ENCODE results near the gene TNIK. TPM values are rescaled to one million over a fixed set of nuclear protein-coding genes. Genes with fewer than 3 reads are reported as not detected.

Gene TNIK
- polyA plus RNA-seq, 1 of the 3 experiments (the other 2 are of a cell fraction): 19.4 TPM

- Histone ChIP-seq H3K9me2 (no peaks in the 10 kb centered on the region; the same call in 1 of the 2 replicates), H3K4me3 (ENCODE audit: low read depth in 2 of 2, low read length in 1 of 2) (no peak overlapping the region), H4K20me1 (ENCODE audit: insufficient read depth) (no peaks in the 10 kb centered on the region), H3K79me2 (ENCODE audit: insufficient read depth) (no peaks in the 10 kb centered on the region; the same call in 1 of the 2 replicates), H3K27ac (ENCODE audit: low read depth in 2 of 2, low read length in 1 of 2) (no peak overlapping the region), H3K4me1 (ENCODE audit: control insufficient read depth in 1 of 2, insufficient read depth in 2 of 2, low read depth in 1 of 2, low read length in 1 of 2) (peaks cover under 1 to 8% of the 10 kb centered on the region in 2 experiments; a peak in 3 of 4 replicates), H3K36me3 (replicated peaks in 1 of 2; ENCODE audit: control insufficient read depth in 1 of 2, insufficient read depth in 2 of 2, low read length in 1 of 2) (peaks cover 0 to 9% of the 10 kb centered on the region in 2 experiments), H3K27me3 (ENCODE audit: insufficient read depth) (no peaks in the 10 kb centered on the region), H2AFZ (ENCODE audit: low read depth) (no peak overlapping the region), H3K9ac (no peak overlapping the region), H3K9me3 (no peaks in the 10 kb centered on the region), H3K4me2 (no peak overlapping the region), H3F3A (replicated peaks; ENCODE audit: insufficient read depth) (peaks cover 15% of the 10 kb centered on the region)
- ChIA-PET CTCF (interaction anchor here (0.8 kb wide), 1 partner anchor 17 kb away, joined by 3 read pairs; no protein-coding TSS in a partner anchor), POLR2A (no interaction called here)
- TF ChIP-seq EZH2phosphoT487 (IDR thresholded peaks at IDR 0.05; ENCODE audit: borderline replicate concordance, low read depth) (no peak), MAX (IDR thresholded peaks at IDR 0.05; ENCODE audit: low read depth) (no peak), EP300 (IDR thresholded peaks at IDR 0.05; ENCODE audit: borderline replicate concordance in 1 of 2, low read depth in 1 of 2, low read length in 1 of 2) (no peak), GABPA (IDR thresholded peaks at IDR 0.05; ENCODE audit: low read depth) (no peak), FOXJ3 (CRISPR knock-in tag; IDR thresholded peaks at IDR 0.05) (no peak), MEF2A (IDR thresholded peaks at IDR 0.05; ENCODE audit: borderline replicate concordance, low read depth) (no peak), RXRA (IDR thresholded peaks at IDR 0.05; ENCODE audit: borderline replicate concordance, low read depth) (no peak), TAF1 (IDR thresholded peaks at IDR 0.05; ENCODE audit: borderline replicate concordance, low read depth, low read length) (no peak), RFX5 (IDR thresholded peaks at IDR 0.05; ENCODE audit: low read length) (no peak), POLR2AphosphoS5 (IDR thresholded peaks at IDR 0.05; ENCODE audit: low read depth, low read length) (no peak), FOSL2 (IDR thresholded peaks at IDR 0.05; ENCODE audit: borderline replicate concordance, low read depth) (no peak)
- DNase-seq: no peak
- 95% methylated on average over 3 of the region's 3 CpGs for WGBS (ENCODE audit: low lambda C conversion rate)
Measured at GRCh38 chr3:171199473-171199829, 260.8 kb downstream of the TNIK start.

GRCh38 chr3:171198781-171199472, 261.3 kb downstream of the TNIK start:
- Histone ChIP-seq H3K36me3 (replicated peaks in 1 of 2; ENCODE audit: control insufficient read depth in 1 of 2, insufficient read depth in 2 of 2, low read length in 1 of 2) (peaks cover 0 to 8% of the 10 kb centered on the region in 2 experiments), H3K4me3 (ENCODE audit: low read depth in 2 of 2, low read length in 1 of 2) (no peak overlapping the region), H3K4me1 (ENCODE audit: control insufficient read depth in 1 of 2, insufficient read depth in 2 of 2, low read depth in 1 of 2, low read length in 1 of 2) (peaks cover 5 to 8% of the 10 kb centered on the region in 2 experiments; a peak in 3 of 4 replicates), H3K9ac (no peak overlapping the region), H3K79me2 (ENCODE audit: insufficient read depth) (no peaks in the 10 kb centered on the region; the same call in 1 of the 2 replicates), H3K4me2 (no peak overlapping the region), H3F3A (replicated peaks; ENCODE audit: insufficient read depth) (peaks cover 15% of the 10 kb centered on the region), H3K27ac (ENCODE audit: low read depth in 2 of 2, low read length in 1 of 2) (no peak overlapping the region), H3K9me3 (no peaks in the 10 kb centered on the region), H4K20me1 (ENCODE audit: insufficient read depth) (no peaks in the 10 kb centered on the region), H3K9me2 (no peaks in the 10 kb centered on the region; the same call in 1 of the 2 replicates), H3K27me3 (ENCODE audit: insufficient read depth) (no peaks in the 10 kb centered on the region), H2AFZ (ENCODE audit: low read depth) (no peak overlapping the region)
- no peak for DNase-seq
- TF ChIP-seq CTCF (IDR thresholded peaks at IDR 0.05) (no peak), RAD21 (IDR thresholded peaks at IDR 0.05; ENCODE audit: low read length) (no peak), MEF2A (IDR thresholded peaks at IDR 0.05; ENCODE audit: borderline replicate concordance, low read depth) (no peak), GATA2 (CRISPR knock-in tag; IDR thresholded peaks at IDR 0.05) (no peak), RXRA (IDR thresholded peaks at IDR 0.05; ENCODE audit: borderline replicate concordance, low read depth) (no peak), JUND (IDR thresholded peaks at IDR 0.05) (no peak), USF2 (IDR thresholded peaks at IDR 0.05; ENCODE audit: borderline replicate concordance, low read depth, low read length) (no peak), ZBTB33 (IDR thresholded peaks at IDR 0.05; ENCODE audit: borderline replicate concordance, low read depth) (no peak), NRF1 (IDR thresholded peaks at IDR 0.05; ENCODE audit: low read depth, low read length) (no peak), POLR2AphosphoS5 (IDR thresholded peaks at IDR 0.05; ENCODE audit: low read depth, low read length) (no peak)
- WGBS (ENCODE audit: low lambda C conversion rate): 63% methylated on average over 3 of the region's 3 CpGs
- ChIA-PET POLR2A (no interaction called here), CTCF (interaction anchor here (0.8 kb wide), 1 partner anchor 16 kb away, joined by 3 read pairs; no protein-coding TSS in a partner anchor)
